HUES48 (cell line): Measurements from ENCODE around the gene PHKB.
"Not testable (repeated sequence)": the region's sequence is repeated elsewhere in the genome, so short reads cannot be mapped to it uniquely, and the experiment has no call there.

Experiments used
- H3K27ac ChIP-seq: one replicate; pipeline ENCODE4 v1.7.0; 2013; ENCODE audit warnings: low read depth, low read length, inconsistent platforms
- H3K27me3 ChIP-seq: 2 replicates; pipeline ENCODE4 v1.6.1; 2013; ENCODE audit warnings: mild to moderate bottlenecking, low read length; ENCODE audit not compliant: control insufficient read depth, insufficient read depth
- H3K36me3 ChIP-seq: 2 replicates; pipeline ENCODE4 v1.6.1; 2013; ENCODE audit warnings: low read length; ENCODE audit not compliant: control insufficient read depth, insufficient read depth
- H3K4me1 ChIP-seq: 2 replicates; pipeline ENCODE4 v1.6.1; 2013; ENCODE audit warnings: mild to moderate bottlenecking, low read length; ENCODE audit not compliant: control insufficient read depth, insufficient read depth
- H3K4me3 ChIP-seq: 2 replicates; pipeline ENCODE4 v1.5.1; 2013; ENCODE audit warnings: mild to moderate bottlenecking, low read depth, low read length
- H3K9ac ChIP-seq: 2 replicates; pipeline ENCODE4 v1.6.1; 2013; ENCODE audit warnings: mild to moderate bottlenecking, low read depth, low read length, moderate library complexity
- H3K9me3 ChIP-seq: 2 replicates; pipeline ENCODE4 v1.6.1; 2013; ENCODE audit warnings: low read length; ENCODE audit not compliant: control insufficient read depth, insufficient read depth

PHKB gene

GRCh38 chr16:47449788-47450187 lies 11.3 kb upstream of the PHKB start:
- Histone ChIP-seq H3K27me3 (no peaks in the 10 kb centered on the region), H3K4me1 (no peaks in the 10 kb centered on the region), H3K9ac (no peak overlapping the region), H3K9me3 (no peaks in the 10 kb centered on the region), H3K36me3 (peaks cover 60% of the 10 kb centered on the region), H3K4me3 (no peak overlapping the region), H3K27ac (no peak overlapping the region)

- Histone ChIP-seq H3K9me3 (no peaks in the 10 kb centered on the region), H3K36me3 (peaks cover 27% of the 10 kb centered on the region), H3K27ac (no peak overlapping the region), H3K9ac (no peak overlapping the region), H3K4me3 (no peak overlapping the region), H3K27me3 (no peaks in the 10 kb centered on the region), H3K4me1 (peaks cover 10% of the 10 kb centered on the region; the same call in 1 of the 2 replicates)
These were observed 2.8 kb upstream of the PHKB start for GRCh38 chr16:47458331-47458730.

GRCh38 chr16:47459603-47460002 lies 1.5 kb upstream of the PHKB start:
- H3K4me1 ChIP-seq, result peaks cover 19% of the 10 kb centered on the region
- H3K4me3 ChIP-seq, result peak overlapping the region; percentile 83
- H3K27ac ChIP-seq, result no peak overlapping the region
- H3K36me3 ChIP-seq, result peaks cover 18% of the 10 kb centered on the region
- no peaks in the 10 kb centered on the region for H3K9me3 ChIP-seq
- no peaks in the 10 kb centered on the region for H3K27me3 ChIP-seq
- H3K9ac ChIP-seq, result no peak overlapping the region

GRCh38 chr16:47460359-47460710 lies 796 bp upstream of the PHKB start:
- peak overlapping the region; percentile 93 for H3K9ac ChIP-seq
- H3K36me3 ChIP-seq, result peaks cover 15% of the 10 kb centered on the region
- peak overlapping the region; percentile 83 for H3K4me3 ChIP-seq
- peak overlapping the region; percentile 99 for H3K27ac ChIP-seq
- no peaks in the 10 kb centered on the region for H3K27me3 ChIP-seq
- H3K9me3 ChIP-seq, result no peaks in the 10 kb centered on the region
- H3K4me1 ChIP-seq, result peaks cover 21% of the 10 kb centered on the region

GRCh38 chr16:47461598-47462266 lies 601 bp downstream of the PHKB start:
- Histone ChIP-seq H3K36me3 (peaks cover 15% of the 10 kb centered on the region), H3K4me1 (peaks cover 21% of the 10 kb centered on the region), H3K27ac (peak overlapping the region; percentile 99), H3K4me3 (peak overlapping the region; percentile 83), H3K9ac (peak overlapping the region; percentile 93), H3K9me3 (no peaks in the 10 kb centered on the region), H3K27me3 (no peaks in the 10 kb centered on the region)

GRCh38 chr16:47463771-47464624 lies 2.9 kb downstream of the PHKB start:
- Histone ChIP-seq H3K4me1 (peaks cover 29% of the 10 kb centered on the region), H3K9me3 (no peaks in the 10 kb centered on the region), H3K4me3 (0 out of 2 replicates have a peak overlapping the region, but pooled peaks have one; percentile 11), H3K9ac (no peak overlapping the region), H3K27me3 (no peaks in the 10 kb centered on the region), H3K36me3 (peaks cover 4% of the 10 kb centered on the region; the same call in 1 of the 2 replicates), H3K27ac (no peak overlapping the region)

- Histone ChIP-seq H3K27ac (no peak overlapping the region), H3K9ac (no peak overlapping the region)
These were observed 4.9 kb downstream of the PHKB start for GRCh38 chr16:47465919-47466630.

GRCh38 chr16:47467501-47467900 lies 6.4 kb downstream of the PHKB start:
- Histone ChIP-seq H3K27ac (no peak overlapping the region), H3K4me1 (peaks cover 19% of the 10 kb centered on the region), H3K4me3 (no peak overlapping the region), H3K36me3 (peaks cover 4% of the 10 kb centered on the region; the same call in 1 of the 2 replicates), H3K9ac (no peak overlapping the region), H3K27me3 (no peaks in the 10 kb centered on the region), H3K9me3 (no peaks in the 10 kb centered on the region)

More at GRCh38 chr16:47465919-47466630, 4.9 kb downstream of the PHKB start:
- no peaks in the 10 kb centered on the region for H3K9me3 ChIP-seq
- no peaks in the 10 kb centered on the region for H3K27me3 ChIP-seq
- H3K36me3 ChIP-seq, result peaks cover 4% of the 10 kb centered on the region; the same call in 1 of the 2 replicates
- H3K4me3 ChIP-seq, result no peak overlapping the region
- peaks cover 22% of the 10 kb centered on the region for H3K4me1 ChIP-seq

GRCh38 chr16:47468070-47468689 lies 7.0 kb downstream of the PHKB start:
- H3K4me1 ChIP-seq, result peaks cover 19% of the 10 kb centered on the region
- H3K36me3 ChIP-seq, H3K9me3 ChIP-seq, H3K27me3 ChIP-seq, H3K9ac ChIP-seq, H3K27ac ChIP-seq, H3K4me3 ChIP-seq: not testable (repeated sequence)

- Histone ChIP-seq H3K9ac (no peak overlapping the region), H3K36me3 (peaks cover 4% of the 10 kb centered on the region; the same call in 1 of the 2 replicates), H3K4me1 (peaks cover 13% of the 10 kb centered on the region), H3K4me3 (no peak overlapping the region), H3K9me3 (no peaks in the 10 kb centered on the region), H3K27me3 (no peaks in the 10 kb centered on the region), H3K27ac (no peak overlapping the region)
These were observed 8.1 kb downstream of the PHKB start for GRCh38 chr16:47469227-47469626.
